K562 (cell line): ENCODE data around the gene CENPB. TPM values are rescaled to one million over a fixed set of nuclear protein-coding genes. Genes with fewer than 3 reads are reported as not detected.
A peak's percentile ranks its signal among the peaks of the same experiment; 100 is the strongest.

Experiments used
- ATF3 ChIP-seq, 2 experiments: fragments of 450-650 bp in 1 of 2; sonication (generic) in 1 of 2; formaldehyde crosslinking in 1 of 2; IDR thresholded peaks in 1 of 2; conservative IDR thresholded peaks in 1 of 2; 2 replicates each; pipeline versions ENCODE4 v1.6.1 to v1.8.1; 2016 to 2023; ENCODE audit warnings: mild to moderate bottlenecking in 2 of 2, moderate library complexity in 2 of 2, inconsistent platforms in 1 of 2, missing genetic modification reagents in 1 of 2
- CCNT2 ChIP-seq: IDR thresholded peaks from 2 replicates; pipeline ENCODE4 v1.6.1; 2011; ENCODE audit warnings: borderline replicate concordance, low read depth, mild to moderate bottlenecking, moderate library complexity, mixed read lengths, low read length; ENCODE audit not compliant: insufficient read length; ENCODE audit errors: extremely low read depth
- CEBPG ChIP-seq, 3 experiments: fragments of 200-800 bp in 1 of 3; sonication (Bioruptor generic) in 1 of 3; sonication (generic) in 1 of 3; formaldehyde crosslinking in 1 of 3; IDR thresholded peaks in 2 of 3; conservative IDR thresholded peaks in 1 of 3; 2 replicates each; pipeline versions ENCODE4 v1.6.1 to v1.8.0; 2016 to 2022; ENCODE audit warnings: missing compliant biosample characterization in 2 of 3, missing genetic modification characterization in 2 of 3, mild to moderate bottlenecking in 1 of 3, missing genetic modification reagents in 1 of 3
- MGA ChIP-seq: fragments of 450-650 bp; IDR thresholded peaks from 2 replicates; pipeline ENCODE4 v1.6.1; 2016; ENCODE audit warnings: mild to moderate bottlenecking, moderate library complexity
- PHTF2 ChIP-seq: fragments of 250-450 bp; sonication (Bioruptor Pico); IDR thresholded peaks from 2 replicates; pipeline ENCODE4 v1.5.0; 2021; ENCODE audit warnings: mild to moderate bottlenecking
- polyA plus RNA-seq, 8 experiments: library from polyadenylated mRNA; depleted of rRNA in 4 of 8; stranded (reverse) in 5 of 8; unstranded in 3 of 8; fragments of >200 nt; fragmentation: Nextera tagmentation in 2 of 8; fragmentation: Illumina TruSeq in 1 of 8; extraction: Ambion mirVana in 2 of 8; extraction: Trizol in 1 of 8; gene quantifications; 2 replicates each; pipeline versions ENCODE4 v1.2.1 to v1.2.3, GENCODE V29; 2011 to 2014; ENCODE audit warnings: inconsistent platforms in 1 of 8, missing spikeins in 1 of 8
- total RNA-seq, 7 experiments: library from RNA; depleted of rRNA in 6 of 7; stranded (reverse); fragments of >200 nt in 6 of 7; fragmentation: Illumina TruSeq in 2 of 7; extraction: Trizol in 2 of 7; gene quantifications; 2 replicates each; pipeline versions ENCODE4 v1.2.1 to v1.2.3, GENCODE V29; 2011 to 2021; ENCODE audit warnings: low replicate concordance in 1 of 7

Gene CENPB
- total and polyA plus RNA-seq, 9 of the 15 experiments (the other 6 are each of a cell fraction or from before 2014, with no cell fraction given) = 0.17 to 70.8 (median 24.9) TPM

GRCh38 chr20:3811467-3812258 is 25.1 kb upstream of the CENPB start (continued):
- peak; percentile 50; the same call in 1 of the 2 replicates for TF ChIP-seq CEBPG (CRISPR knock-in tag; IDR thresholded peaks at IDR 0.05)
- TF ChIP-seq CEBPG (tag; conservative IDR thresholded peaks at IDR 0.05 in 1 of 2, IDR thresholded peaks at IDR 0.05 in 1 of 2) = peak; percentile 91 to 96
- peak; percentile 90 for TF ChIP-seq MGA
- TF ChIP-seq ATF3 (IDR thresholded peaks at IDR 0.05) = peak; percentile 71
- no peak for TF ChIP-seq ATF3 (CRISPR knock-in tag; conservative IDR thresholded peaks at IDR 0.05)
- TF ChIP-seq PHTF2 (CRISPR knock-in tag) = no peak
- TF ChIP-seq CCNT2 = peak; percentile 34
